HEK293 (cell line): ENCODE measurements around the gene RHOU.

ENCODE experiments used
- OSR2 ChIP-seq: fragments of 450-650 bp; formaldehyde crosslinking; IDR thresholded peaks from 2 replicates; pipeline ENCODE4 v1.5.1; 2016; ENCODE audit warnings: missing biosample characterization, missing genetic modification characterization
- SALL2 ChIP-seq: fragments of 450-650 bp; formaldehyde crosslinking; IDR thresholded peaks from 2 replicates; pipeline ENCODE4 v1.5.0; 2017; ENCODE audit warnings: missing biosample characterization, mild to moderate bottlenecking, missing genetic modification characterization, borderline replicate concordance
- ZNF624 ChIP-seq: fragments of 450-650 bp; formaldehyde crosslinking; IDR thresholded peaks from 2 replicates; pipeline ENCODE4 v1.5.1; 2017; ENCODE audit warnings: missing biosample characterization, missing genetic modification characterization
- ZNF777 ChIP-seq: fragments of 450-650 bp; formaldehyde crosslinking; IDR thresholded peaks from 2 replicates; pipeline ENCODE4 v1.5.1; 2017; ENCODE audit warnings: missing biosample characterization, missing genetic modification characterization, borderline replicate concordance
- TF ChIP-seq, protein P1 (sequence below): fragments of 450-650 bp; formaldehyde crosslinking; IDR thresholded peaks from 2 replicates; pipeline ENCODE4 v1.5.1; 2016; ENCODE audit warnings: missing biosample characterization, missing genetic modification characterization
- TF ChIP-seq, protein P2 (sequence below): fragments of 450-650 bp; formaldehyde crosslinking; IDR thresholded peaks from 2 replicates; pipeline ENCODE4 v1.5.1; 2016; ENCODE audit warnings: missing biosample characterization, missing genetic modification characterization
- TF ChIP-seq, protein P3 (sequence below): fragments of 450-650 bp; formaldehyde crosslinking; IDR thresholded peaks from 2 replicates; pipeline ENCODE4 v1.5.1; 2016; ENCODE audit warnings: missing biosample characterization, missing genetic modification characterization

GRCh38 chr1:228737601-228738041, 2.3 kb downstream of the RHOU start:
- TF ChIP-seq, protein P1, sequence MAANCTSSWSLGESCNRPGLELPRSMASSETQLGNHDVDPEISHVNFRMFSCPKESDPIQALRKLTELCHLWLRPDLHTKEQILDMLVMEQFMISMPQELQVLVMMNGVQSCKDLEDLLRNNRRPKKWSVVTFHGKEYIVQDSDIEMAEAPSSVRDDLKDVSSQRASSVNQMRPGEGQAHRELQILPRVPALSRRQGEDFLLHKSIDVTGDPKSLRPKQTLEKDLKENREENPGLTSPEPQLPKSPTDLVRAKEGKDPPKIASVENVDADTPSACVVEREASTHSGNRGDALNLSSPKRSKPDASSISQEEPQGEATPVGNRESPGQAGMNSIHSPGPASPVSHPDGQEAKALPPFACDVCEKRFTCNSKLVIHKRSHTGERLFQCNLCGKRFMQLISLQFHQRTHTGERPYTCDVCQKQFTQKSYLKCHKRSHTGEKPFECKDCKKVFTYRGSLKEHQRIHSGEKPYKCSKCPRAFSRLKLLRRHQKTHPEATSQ (tag by site-specific recombination), result no peak
- TF ChIP-seq, protein P2, sequence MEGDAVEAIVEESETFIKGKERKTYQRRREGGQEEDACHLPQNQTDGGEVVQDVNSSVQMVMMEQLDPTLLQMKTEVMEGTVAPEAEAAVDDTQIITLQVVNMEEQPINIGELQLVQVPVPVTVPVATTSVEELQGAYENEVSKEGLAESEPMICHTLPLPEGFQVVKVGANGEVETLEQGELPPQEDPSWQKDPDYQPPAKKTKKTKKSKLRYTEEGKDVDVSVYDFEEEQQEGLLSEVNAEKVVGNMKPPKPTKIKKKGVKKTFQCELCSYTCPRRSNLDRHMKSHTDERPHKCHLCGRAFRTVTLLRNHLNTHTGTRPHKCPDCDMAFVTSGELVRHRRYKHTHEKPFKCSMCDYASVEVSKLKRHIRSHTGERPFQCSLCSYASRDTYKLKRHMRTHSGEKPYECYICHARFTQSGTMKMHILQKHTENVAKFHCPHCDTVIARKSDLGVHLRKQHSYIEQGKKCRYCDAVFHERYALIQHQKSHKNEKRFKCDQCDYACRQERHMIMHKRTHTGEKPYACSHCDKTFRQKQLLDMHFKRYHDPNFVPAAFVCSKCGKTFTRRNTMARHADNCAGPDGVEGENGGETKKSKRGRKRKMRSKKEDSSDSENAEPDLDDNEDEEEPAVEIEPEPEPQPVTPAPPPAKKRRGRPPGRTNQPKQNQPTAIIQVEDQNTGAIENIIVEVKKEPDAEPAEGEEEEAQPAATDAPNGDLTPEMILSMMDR (tag by site-specific recombination), result no peak
- TF ChIP-seq ZNF624 (tag by site-specific recombination) (no peak), SALL2 (tag by site-specific recombination) (no peak), OSR2 (tag by site-specific recombination) (no peak), ZNF777 (tag by site-specific recombination) (no peak)
- TF ChIP-seq, protein P3, sequence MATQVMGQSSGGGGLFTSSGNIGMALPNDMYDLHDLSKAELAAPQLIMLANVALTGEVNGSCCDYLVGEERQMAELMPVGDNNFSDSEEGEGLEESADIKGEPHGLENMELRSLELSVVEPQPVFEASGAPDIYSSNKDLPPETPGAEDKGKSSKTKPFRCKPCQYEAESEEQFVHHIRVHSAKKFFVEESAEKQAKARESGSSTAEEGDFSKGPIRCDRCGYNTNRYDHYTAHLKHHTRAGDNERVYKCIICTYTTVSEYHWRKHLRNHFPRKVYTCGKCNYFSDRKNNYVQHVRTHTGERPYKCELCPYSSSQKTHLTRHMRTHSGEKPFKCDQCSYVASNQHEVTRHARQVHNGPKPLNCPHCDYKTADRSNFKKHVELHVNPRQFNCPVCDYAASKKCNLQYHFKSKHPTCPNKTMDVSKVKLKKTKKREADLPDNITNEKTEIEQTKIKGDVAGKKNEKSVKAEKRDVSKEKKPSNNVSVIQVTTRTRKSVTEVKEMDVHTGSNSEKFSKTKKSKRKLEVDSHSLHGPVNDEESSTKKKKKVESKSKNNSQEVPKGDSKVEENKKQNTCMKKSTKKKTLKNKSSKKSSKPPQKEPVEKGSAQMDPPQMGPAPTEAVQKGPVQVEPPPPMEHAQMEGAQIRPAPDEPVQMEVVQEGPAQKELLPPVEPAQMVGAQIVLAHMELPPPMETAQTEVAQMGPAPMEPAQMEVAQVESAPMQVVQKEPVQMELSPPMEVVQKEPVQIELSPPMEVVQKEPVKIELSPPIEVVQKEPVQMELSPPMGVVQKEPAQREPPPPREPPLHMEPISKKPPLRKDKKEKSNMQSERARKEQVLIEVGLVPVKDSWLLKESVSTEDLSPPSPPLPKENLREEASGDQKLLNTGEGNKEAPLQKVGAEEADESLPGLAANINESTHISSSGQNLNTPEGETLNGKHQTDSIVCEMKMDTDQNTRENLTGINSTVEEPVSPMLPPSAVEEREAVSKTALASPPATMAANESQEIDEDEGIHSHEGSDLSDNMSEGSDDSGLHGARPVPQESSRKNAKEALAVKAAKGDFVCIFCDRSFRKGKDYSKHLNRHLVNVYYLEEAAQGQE, result no peak
